Panc1 (cell line): ENCODE data around the gene CPS1. TPM values are rescaled to one million over a fixed set of nuclear protein-coding genes. Genes with fewer than 3 reads are reported as not detected.

Experiments used
- ATAC-seq: fragments of 200-7000 bp; cut with Tn5 transposase; 2 replicates; pipeline ENCODE4 v1.9.1; 2020; ENCODE audit warnings: mild to moderate bottlenecking, moderate library complexity
- BruUV-seq: library from RNA; stranded (reverse); fragments of 400-500 nt; replicated peaks from 2 replicates; lab custom pipeline; 2021; lab: Mats Ljungman, UMichigan
- CTCF ChIA-PET: fragments of 300-600 bp; sonication (Branson Sonifier 250); formaldehyde crosslinking; loops from one replicate; lab custom pipeline; 2022; ENCODE audit warnings: antibody characterized with exemption; lab: Charles Lee
- POLR2A ChIA-PET: fragments of 300-600 bp; sonication (Branson Sonifier 250); formaldehyde crosslinking; loops from one replicate; lab custom pipeline; 2022; ENCODE audit warnings: antibody characterized with exemption; lab: Charles Lee
- DNase-seq: peaks from one replicate; pipeline ENCODE4 v3.0.0-alpha.2; 2010; ENCODE audit warnings: low read depth, low spot score
- H3K27ac ChIP-seq: 2 replicates; pipeline ENCODE4 v1.5.1; 2011; ENCODE audit warnings: mild to moderate bottlenecking, low read length, inconsistent platforms
- H3K27me3 ChIP-seq: fragments of 200-500 bp; sonication (Bioruptor generic); 2 replicates; pipeline ENCODE4 v1.6.0; 2014; ENCODE audit warnings: low read length, inconsistent platforms; ENCODE audit not compliant: control insufficient read depth, insufficient read depth
- H3K36me3 ChIP-seq: fragments of 200-500 bp; sonication (Bioruptor generic); 2 replicates; pipeline ENCODE4 v1.5.1; 2014; ENCODE audit warnings: inconsistent platforms, mild to moderate bottlenecking, low read length, moderate library complexity; ENCODE audit not compliant: control insufficient read depth, insufficient read depth
- H3K4me1 ChIP-seq: 2 replicates; pipeline ENCODE4 v1.5.1; 2011; ENCODE audit warnings: inconsistent platforms, mild to moderate bottlenecking, low read length, moderate library complexity; ENCODE audit not compliant: control insufficient read depth, insufficient read depth
- H3K4me3 ChIP-seq, 2 experiments: 2 replicates each; pipeline ENCODE4 v1.5.1; 2011 to 2012; ENCODE audit warnings: low read depth in 2 of 2, low read length in 2 of 2, mild to moderate bottlenecking in 2 of 2, inconsistent platforms in 1 of 2, moderate library complexity in 1 of 2
- H3K9me3 ChIP-seq: fragments of 200-500 bp; sonication (Bioruptor generic); 2 replicates; pipeline ENCODE4 v1.5.1; 2014; ENCODE audit warnings: low read depth, mild to moderate bottlenecking, inconsistent platforms, low read length, moderate library complexity; ENCODE audit not compliant: control insufficient read depth, insufficient read depth
- POLR2AphosphoS5 ChIP-seq: IDR thresholded peaks from 2 replicates; pipeline ENCODE4 v1.6.1; 2012; ENCODE audit warnings: mild to moderate bottlenecking, low read depth, low read length, moderate library complexity
- SIN3A ChIP-seq: IDR thresholded peaks from 2 replicates; pipeline ENCODE4 v1.6.1; 2012; ENCODE audit warnings: low read depth, mild to moderate bottlenecking, low read length, moderate library complexity, borderline replicate concordance; ENCODE audit not compliant: insufficient read depth
- TCF7L2 ChIP-seq: IDR thresholded peaks from 2 replicates; pipeline ENCODE4 v1.6.1; 2011; ENCODE audit warnings: mild to moderate bottlenecking, low read depth, low read length, inconsistent platforms
- in situ Hi-C: cut with HindIII; loops from 2 replicates; pipeline ENCODE4 v1.10.0; 2016; ENCODE audit warnings: low sequenced_read_pairs, low pct_unique_long_range_greater_than_20kb
- intact Hi-C: fragments of 100-400 bp; cut with micrococcal nuclease; formaldehyde crosslinking; loops from one replicate; pipeline ENCODE4 v1.10.0; 2022; ENCODE audit not compliant: unreplicated experiment
- total RNA-seq: library from RNA; stranded (reverse); gene quantifications from one replicate; pipeline ENCODE4 v1.2.1, GENCODE V29; 2021; ENCODE audit not compliant: unreplicated experiment
- TF ChIP-seq, protein P1 (sequence below): fragments of 450-650 bp; IDR thresholded peaks from 2 replicates; pipeline ENCODE4 v1.5.1; 2017; ENCODE audit warnings: mild to moderate bottlenecking
- TF ChIP-seq, protein P2 (sequence below), 2 experiments: IDR thresholded peaks; 2 replicates each; pipeline ENCODE4 v1.6.1; 2011 to 2012; ENCODE audit warnings: low read depth in 2 of 2, control low read depth in 1 of 2, low read length in 1 of 2, mild to moderate bottlenecking in 1 of 2, moderate library complexity in 1 of 2; ENCODE audit not compliant: insufficient read depth in 1 of 2

Gene CPS1
- total RNA-seq, 1 experiment from 2014 or later = 5.1 TPM

DNA sequence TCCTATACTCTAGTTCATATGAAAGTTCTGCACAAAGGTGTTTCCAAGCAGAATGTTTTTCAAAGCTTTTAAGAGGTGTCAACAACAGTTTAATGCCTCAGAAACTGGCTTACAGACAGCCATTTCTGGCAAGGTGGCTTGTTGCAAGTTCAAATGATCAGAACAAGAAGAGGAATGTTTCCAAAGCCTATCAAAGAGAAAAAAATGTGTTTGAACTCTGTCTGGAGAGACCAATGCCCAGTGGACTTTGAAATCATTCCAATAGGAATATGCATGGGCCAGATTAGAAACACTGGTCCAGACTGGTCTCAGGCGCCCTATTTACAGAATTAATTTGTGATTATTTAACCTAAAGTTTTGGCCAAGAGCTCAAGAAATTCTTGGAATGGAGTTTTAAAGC is 106.2 kb downstream of the CPS1 start:
- ChIA-PET CTCF (no interaction called here), POLR2A (no interaction called here)
- no peak for TF ChIP-seq SIN3A
- no peak overlapping the region for H3K4me3 ChIP-seq
- ATAC-seq = no peak
- BruUV-seq = no TSS peak
- H3K4me1 ChIP-seq = no peaks in the 10 kb centered on the region
- in situ Hi-C loops (no loop called here), intact Hi-C loops (no loop called here)
- H3K36me3 ChIP-seq = no peaks in the 10 kb centered on the region
- DNase-seq = no peak
- 0 out of 2 replicates have a peak, but pooled peaks cover 3% of the 10 kb centered on the region for H3K9me3 ChIP-seq
- H3K27me3 ChIP-seq = no peaks in the 10 kb centered on the region
- H3K27ac ChIP-seq = no peak overlapping the region

DNA sequence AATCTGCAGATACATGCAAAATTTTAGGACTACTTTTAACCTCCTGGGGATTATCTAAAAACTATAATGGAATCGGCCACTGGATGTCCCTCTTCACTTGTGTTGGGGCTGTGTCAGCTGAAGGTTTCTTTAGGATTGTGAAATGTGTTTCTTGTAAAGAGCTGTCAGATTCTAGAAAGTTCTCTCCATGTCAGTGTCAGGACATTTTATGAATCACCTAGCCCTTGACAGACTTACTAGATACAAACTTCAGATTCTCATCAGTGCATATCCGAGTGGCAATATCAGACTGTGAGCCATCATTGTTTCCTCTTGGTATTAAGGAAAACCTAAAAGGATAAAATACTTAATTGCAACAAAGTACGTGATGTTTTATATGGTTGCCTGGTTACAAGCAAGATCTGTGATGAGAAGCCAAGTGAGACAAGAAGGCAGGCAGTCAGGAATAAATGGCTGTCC is 107.3 kb downstream of the CPS1 start:
- no peak for ATAC-seq
- no TSS peak for BruUV-seq
- Histone ChIP-seq H3K27ac (no peak overlapping the region), H3K4me3 (no peak overlapping the region), H3K9me3 (0 out of 2 replicates have a peak, but pooled peaks cover 3% of the 10 kb centered on the region), H3K27me3 (no peaks in the 10 kb centered on the region), H3K36me3 (no peaks in the 10 kb centered on the region), H3K4me1 (no peaks in the 10 kb centered on the region)
- CTCF ChIA-PET = no interaction called here
- POLR2A ChIA-PET = no interaction called here
- intact Hi-C loops = no loop called here
- DNase-seq = no peak
- TF ChIP-seq SIN3A = no peak
- TF ChIP-seq, protein P1, sequence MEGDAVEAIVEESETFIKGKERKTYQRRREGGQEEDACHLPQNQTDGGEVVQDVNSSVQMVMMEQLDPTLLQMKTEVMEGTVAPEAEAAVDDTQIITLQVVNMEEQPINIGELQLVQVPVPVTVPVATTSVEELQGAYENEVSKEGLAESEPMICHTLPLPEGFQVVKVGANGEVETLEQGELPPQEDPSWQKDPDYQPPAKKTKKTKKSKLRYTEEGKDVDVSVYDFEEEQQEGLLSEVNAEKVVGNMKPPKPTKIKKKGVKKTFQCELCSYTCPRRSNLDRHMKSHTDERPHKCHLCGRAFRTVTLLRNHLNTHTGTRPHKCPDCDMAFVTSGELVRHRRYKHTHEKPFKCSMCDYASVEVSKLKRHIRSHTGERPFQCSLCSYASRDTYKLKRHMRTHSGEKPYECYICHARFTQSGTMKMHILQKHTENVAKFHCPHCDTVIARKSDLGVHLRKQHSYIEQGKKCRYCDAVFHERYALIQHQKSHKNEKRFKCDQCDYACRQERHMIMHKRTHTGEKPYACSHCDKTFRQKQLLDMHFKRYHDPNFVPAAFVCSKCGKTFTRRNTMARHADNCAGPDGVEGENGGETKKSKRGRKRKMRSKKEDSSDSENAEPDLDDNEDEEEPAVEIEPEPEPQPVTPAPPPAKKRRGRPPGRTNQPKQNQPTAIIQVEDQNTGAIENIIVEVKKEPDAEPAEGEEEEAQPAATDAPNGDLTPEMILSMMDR = peak; percentile 15; the same call in 1 of the 2 replicates
- in situ Hi-C loops = no loop called here

DNA sequence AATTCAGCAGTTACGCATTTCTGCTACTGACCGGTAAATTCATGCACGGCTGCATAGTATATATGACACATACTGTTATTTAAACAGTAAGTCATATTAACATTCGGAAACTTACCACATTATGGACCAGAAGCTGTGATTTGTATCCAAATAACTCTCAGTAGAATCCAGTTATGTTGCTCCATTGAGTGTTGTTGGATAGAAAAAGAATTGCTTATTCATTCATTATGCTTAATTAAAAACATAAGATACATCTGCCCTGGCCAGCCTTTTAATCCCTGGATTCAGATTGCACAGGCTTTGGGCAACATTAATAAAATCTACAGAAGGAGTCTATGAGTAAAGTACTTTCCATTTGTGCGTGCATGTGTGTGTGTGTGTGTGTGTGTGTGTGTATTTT is 111.3 kb downstream of the CPS1 start:
- POLR2A ChIA-PET = no interaction called here
- in situ Hi-C loops (no loop called here), intact Hi-C loops (no loop called here)
- BruUV-seq = no TSS peak
- Histone ChIP-seq H3K4me3 (no peak overlapping the region), H3K36me3 (no peaks in the 10 kb centered on the region), H3K27ac (no peak overlapping the region), H3K9me3 (no peaks in the 10 kb centered on the region), H3K27me3 (no peaks in the 10 kb centered on the region), H3K4me1 (no peaks in the 10 kb centered on the region)
- no peak for ATAC-seq
- DNase-seq = no peak
- TF ChIP-seq, protein P1 = no peak
- TF ChIP-seq TCF7L2 (no peak), POLR2AphosphoS5 (no peak), SIN3A (no peak)
- TF ChIP-seq, protein P2, sequence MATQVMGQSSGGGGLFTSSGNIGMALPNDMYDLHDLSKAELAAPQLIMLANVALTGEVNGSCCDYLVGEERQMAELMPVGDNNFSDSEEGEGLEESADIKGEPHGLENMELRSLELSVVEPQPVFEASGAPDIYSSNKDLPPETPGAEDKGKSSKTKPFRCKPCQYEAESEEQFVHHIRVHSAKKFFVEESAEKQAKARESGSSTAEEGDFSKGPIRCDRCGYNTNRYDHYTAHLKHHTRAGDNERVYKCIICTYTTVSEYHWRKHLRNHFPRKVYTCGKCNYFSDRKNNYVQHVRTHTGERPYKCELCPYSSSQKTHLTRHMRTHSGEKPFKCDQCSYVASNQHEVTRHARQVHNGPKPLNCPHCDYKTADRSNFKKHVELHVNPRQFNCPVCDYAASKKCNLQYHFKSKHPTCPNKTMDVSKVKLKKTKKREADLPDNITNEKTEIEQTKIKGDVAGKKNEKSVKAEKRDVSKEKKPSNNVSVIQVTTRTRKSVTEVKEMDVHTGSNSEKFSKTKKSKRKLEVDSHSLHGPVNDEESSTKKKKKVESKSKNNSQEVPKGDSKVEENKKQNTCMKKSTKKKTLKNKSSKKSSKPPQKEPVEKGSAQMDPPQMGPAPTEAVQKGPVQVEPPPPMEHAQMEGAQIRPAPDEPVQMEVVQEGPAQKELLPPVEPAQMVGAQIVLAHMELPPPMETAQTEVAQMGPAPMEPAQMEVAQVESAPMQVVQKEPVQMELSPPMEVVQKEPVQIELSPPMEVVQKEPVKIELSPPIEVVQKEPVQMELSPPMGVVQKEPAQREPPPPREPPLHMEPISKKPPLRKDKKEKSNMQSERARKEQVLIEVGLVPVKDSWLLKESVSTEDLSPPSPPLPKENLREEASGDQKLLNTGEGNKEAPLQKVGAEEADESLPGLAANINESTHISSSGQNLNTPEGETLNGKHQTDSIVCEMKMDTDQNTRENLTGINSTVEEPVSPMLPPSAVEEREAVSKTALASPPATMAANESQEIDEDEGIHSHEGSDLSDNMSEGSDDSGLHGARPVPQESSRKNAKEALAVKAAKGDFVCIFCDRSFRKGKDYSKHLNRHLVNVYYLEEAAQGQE (IDR thresholded peaks at IDR 0.05; ENCODE audit: insufficient read depth in 1 of 2, low read depth in 2 of 2, low read length in 1 of 2) = no peak
- CTCF ChIA-PET = no interaction called here
